Measurements from ENCODE around the gene COA1. TPM values are rescaled to one million over a fixed set of nuclear protein-coding genes. Genes with fewer than 3 reads are reported as not detected.
"Not testable (repeated sequence)": the region's sequence is repeated elsewhere in the genome, so short reads cannot be mapped to it uniquely, and the experiment has no call there.

The COA1 gene
- polyA plus RNA-seq, 1 donor, result 34.7 TPM

- DNase-seq, result no peak
These were observed 78.8 kb downstream of the COA1 start for GRCh38 chr7:43650457-43651052.

DNA sequence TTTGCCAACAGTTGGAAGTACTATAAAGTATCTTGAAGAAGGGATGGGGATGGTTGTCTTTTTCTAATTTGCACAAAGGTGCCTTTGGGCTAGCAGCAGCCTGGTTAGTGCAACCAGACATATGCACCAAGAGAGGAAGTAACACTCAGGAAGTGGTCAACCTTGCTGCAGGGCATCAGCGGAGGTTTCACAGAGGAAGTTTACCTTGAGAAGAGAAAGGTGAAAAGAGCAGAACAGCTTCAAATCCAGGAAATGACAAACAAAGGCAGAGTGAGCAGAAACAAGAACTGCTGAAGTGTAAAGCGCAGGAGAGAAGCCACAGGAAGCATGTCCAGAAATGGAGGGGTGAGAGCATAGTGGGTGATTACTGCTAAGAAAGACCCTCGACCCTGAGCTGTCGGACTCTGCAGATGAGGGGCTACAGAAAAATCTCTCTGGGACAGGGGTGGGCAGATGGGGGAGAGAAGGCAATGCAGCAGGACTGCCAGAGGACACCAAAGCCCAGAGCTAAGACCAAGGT is 79.5 kb downstream of the COA1 start:
- no peak for DNase-seq

DNA sequence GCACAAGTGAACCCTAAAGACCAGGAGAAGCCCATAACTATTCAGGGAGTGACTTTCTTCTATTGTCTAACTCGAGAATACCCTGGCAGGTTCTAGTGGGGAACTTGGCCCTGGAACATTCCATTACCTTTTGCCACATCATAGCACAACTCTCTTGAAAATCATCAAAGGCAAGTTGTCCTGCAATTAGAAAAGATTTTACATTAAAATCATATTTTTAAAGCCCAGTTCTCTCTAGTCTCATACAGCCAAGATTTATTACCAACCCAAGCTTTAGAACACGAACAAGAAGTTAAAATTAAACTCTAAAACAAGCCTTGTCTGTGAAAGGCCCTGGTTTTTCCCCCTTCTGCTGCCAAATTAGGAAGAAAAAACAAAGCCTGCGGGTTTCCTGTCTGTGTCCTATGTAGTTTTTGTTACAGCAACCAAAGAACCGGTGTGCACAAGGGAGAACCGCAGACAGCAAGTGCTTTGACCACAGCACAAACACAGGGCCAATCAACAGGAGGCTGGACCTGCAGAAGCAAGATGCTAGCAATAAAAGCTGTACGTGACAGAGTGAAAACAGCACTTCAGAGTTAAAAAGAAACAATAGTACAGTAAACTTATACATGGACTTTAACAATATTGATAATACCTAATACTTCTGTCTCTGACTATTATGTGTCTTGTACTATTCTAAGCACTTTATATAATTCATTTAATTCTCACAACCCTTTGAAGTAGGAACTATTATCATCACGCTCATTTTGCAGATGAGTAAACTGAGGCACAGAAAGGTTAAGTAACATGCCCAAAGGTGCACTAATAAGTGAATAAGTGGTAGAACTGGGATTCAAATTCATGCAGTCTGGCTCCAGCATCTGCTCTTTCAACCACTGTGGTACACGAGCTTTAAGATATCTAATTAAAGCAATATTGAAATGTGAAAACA is 80.6 kb downstream of the COA1 start:
- DNase-seq, result peak; percentile 13

- DNase-seq, result peak; percentile 39
These were observed 81.5 kb downstream of the COA1 start for GRCh38 chr7:43647673-43648472.

DNA sequence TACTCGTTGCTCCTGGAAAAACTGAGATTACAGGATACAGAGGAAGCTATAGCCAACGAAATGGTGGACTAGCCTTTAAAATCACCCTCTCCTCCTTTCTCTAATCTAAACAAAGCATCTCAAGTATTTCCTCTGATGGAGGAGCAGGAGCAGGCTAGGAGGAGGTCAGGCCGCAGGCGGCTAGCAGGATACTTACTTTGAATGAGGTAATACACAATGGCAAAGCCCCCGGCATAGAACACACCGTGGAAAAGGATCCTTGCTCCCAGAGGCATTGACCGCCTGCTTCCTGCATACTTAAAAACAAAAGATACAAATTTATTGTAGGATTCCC is 82.0 kb downstream of the COA1 start:
- no peak for DNase-seq

DNA sequence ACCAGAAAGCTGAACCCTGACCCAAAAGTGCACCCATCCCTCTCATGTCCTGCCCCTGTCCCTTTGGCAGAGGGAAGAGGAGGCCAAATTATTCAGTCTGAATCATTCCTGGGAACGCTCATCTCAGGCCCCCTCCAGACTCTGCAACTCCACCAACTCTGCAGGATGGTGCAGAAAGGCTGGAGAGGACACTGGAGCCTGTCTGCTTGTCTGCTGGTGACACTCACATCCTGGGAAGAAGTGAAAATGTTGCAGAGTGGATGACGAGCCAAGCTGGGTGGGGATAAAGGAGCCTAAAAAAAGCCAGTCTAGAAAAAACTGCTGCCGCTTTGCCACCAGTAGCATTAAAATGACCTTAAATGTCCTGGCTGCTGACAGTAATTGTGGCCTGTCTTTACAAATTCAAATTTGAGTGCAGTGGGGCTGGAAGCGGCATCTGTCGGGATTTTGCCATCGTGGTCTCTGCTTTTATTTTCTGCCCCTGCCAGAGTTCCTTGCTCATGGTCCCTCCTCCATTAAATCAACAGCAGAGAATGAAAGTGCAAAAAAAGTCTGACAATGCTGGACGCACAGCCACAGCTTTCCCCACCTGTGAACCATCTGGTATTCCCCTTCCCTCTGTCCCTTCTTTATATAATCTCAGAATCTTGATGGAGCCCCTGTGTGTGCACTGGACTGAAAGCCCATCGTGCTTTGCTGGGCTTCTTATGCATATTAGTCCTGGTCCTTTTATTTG is 82.6 kb downstream of the COA1 start:
- no peak for DNase-seq

DNA sequence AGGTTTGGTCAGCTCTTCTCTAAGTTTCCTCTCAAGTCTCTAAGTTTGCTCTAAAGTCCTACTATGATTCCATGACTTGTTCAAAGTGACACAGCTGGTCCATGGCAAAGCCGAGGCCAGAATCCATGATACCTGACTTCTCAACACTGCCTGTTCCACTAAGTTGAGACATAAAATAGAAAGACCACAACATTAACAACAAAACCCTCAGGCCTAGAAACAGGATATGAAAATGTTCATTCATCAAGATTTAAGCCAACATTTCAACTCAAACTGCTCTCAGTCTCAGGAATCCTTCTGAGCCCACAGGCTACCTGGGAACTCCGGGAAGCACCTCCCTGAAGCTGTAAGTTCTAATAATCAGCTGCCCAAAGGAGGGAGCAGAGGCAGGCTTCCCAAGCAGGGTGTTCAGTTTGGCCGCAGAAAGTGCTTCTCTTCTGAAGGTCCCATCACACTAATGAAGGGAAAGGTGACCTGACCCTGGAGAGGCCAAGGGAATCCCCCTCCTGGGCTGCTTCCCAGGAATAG is 83.6 kb downstream of the COA1 start:
- DNase-seq, result no peak

DNA sequence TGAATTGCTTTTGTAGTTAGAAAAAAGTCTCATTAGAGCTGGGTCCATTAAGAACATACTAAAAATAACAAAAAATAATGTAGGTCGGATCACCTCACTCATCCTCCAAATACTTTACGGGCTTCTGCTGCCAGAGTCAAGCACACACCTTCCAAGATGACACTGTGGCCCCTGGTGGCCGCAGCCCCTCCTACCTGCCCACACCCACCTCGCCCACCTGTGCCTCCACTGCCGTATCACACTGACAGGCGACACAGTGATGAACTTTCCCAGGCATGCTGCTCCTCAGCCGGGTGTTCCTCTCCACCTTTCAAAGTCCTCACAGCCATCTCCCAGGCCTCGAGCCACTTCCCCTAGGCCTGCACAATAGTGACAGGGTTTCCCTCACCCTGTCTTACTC is 85.5 kb downstream of the COA1 start:
- DNase-seq, result no peak

DNA sequence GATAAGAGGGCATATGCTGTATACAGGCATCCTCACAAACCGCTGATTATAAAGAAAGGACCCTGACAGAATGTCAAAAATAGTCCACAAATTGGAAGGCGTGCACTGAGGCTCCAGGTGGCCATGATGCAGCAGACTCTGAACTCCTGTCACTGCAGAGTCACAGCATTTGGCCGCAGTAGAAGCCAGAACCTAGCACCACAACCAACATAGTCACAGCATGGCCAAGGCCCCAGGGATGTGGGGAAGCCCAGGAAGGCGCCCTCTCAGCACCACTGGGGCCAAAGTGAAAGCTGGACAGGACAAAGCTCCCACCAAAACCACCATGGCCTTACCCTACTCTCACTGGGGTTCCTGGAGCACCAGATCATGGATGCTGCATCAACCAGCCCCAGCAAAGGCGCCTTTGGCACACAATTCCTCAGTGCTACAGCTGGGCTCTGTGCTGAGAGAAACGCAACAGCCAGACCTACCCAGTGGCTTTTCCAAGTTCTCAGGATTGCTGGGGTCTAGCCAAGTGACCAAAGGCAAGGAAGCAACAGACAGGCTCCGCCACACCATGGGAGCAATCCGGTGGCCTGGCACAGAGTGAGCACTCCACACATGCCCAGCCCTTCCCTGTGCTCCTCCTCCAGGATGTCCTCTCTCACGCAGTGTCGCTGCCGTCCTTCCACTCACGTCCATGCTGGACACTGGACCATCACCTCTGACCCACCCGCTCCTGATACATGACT is 86.3 kb downstream of the COA1 start:
- no peak for DNase-seq

- DNase-seq, result no peak
These were observed 88.6 kb downstream of the COA1 start for GRCh38 chr7:43640679-43641078.

GRCh38 chr7:43639858-43640491 is 89.3 kb downstream of the COA1 start:
- peak; percentile 30 for DNase-seq

GRCh38 chr7:43637114-43637806 is 92.1 kb downstream of the COA1 start:
- no peak for DNase-seq

- no peak for DNase-seq
These were observed 93.2 kb downstream of the COA1 start for GRCh38 chr7:43636093-43636492.

- DNase-seq, result no peak
These were observed 94.9 kb downstream of the COA1 start for GRCh38 chr7:43634384-43634783.

DNA sequence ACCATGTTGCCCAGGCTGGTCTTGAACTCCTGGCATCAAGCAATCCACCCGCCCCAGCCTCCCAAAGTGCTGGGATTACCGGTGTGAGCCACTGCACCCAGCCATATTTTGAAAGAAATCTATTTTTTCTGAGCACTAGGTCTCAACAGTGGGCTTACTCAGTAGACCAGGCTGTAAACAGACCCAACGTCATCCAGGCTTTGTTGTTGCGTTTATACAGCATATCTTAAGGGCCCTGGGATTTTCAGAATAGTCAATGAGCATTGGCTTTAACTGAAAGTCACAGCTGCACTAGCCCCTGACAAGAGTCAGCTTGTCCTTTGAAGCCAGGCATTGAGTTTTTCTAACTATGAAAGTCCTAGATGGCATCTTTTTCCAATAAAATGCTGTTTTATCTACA is 96.6 kb downstream of the COA1 start:
- no peak for DNase-seq

DNA sequence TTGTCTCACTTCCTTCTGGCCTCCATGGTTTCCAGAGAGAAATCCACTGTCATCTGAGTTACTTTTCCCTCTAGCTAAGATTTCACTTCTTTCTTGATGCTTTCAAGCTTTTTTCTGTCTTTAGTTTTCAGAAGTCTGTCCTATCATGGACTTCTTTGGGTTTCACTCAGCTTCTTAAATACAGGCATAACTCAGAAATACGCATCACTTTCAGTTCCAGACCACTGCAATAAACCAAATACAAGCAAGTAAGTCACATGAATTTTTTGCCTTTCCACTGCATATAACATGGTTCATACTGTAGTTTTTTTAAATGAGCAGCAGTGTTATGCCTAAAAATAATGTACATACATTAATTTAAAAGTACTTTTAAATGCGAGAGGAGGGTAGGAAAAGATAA is 97.8 kb downstream of the COA1 start:
- no peak for DNase-seq

DNA sequence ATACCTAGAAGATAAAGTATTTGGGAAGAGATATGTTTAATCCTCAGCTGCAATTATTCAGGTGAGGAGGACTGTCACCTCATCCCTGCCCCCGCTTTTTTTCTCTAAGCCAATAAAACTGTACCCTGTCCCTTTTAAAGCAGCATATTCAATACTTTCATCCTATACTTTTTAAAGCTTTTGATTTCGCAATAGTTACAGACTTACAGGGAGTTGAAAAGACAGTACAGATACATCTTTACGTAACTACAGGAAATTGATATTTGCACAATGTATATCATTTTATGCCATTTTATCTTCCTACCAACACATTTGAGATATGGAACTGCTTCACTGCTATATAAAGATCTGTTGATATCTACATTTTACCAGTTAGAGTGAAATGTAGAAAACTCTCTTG is 98.8 kb downstream of the COA1 start:
- DNase-seq, result no peak

DNA sequence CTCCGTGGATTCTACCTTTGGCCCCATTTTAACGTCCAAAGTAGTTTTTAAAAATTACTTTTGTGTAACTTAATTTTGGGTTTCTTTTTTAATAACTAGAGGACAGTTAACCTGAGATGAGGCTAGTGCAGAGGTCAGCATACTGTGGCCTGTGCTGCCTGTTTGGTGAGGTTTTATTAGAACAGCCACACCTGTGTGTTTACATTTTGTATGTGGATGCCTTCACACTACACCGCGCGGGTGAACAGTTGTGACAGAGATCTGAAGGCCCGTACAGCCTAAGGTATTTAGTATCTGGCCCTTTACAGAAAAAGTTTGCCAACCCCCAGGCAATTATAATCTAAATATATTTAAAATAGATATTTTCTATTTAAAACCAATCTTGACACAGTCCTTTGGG is 99.5 kb downstream of the COA1 start:
- no peak for DNase-seq

DNA sequence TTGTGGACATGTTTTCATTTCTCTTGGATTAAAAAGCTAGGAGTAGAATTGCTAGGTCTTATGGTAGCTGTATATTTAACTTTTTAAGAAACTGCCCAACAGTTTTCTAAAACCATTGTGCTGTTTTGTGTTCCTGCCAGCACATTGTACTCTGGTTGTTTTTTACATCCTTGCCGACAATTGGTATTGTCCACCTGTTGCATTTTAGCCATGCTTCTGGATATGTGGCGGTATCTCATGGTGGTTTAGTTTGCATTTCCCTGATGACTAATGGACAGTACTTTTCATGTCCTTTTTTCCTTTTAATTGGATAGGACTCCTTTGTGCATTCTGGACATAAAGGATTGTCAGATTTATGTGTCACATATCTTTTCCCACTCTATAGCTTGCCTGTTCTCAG is 100.9 kb downstream of the COA1 start:
- DNase-seq, result no peak

- DNase-seq, result not testable (repeated sequence)
These were observed 101.5 kb downstream of the COA1 start for GRCh38 chr7:43627798-43628197.
